Ecto neural progenitor cell (in vitro differentiated cells): ENCODE measurements around the gene ZNF502.
"Not testable (repeated sequence)": the region's sequence is repeated elsewhere in the genome, so short reads cannot be mapped to it uniquely, and the experiment has no call there.

Source experiments
- DNase-seq: peaks from one replicate; pipeline ENCODE4 v3.0.0-alpha.2; 2018; ENCODE audit warnings: low spot score

ZNF502 gene

DNA sequence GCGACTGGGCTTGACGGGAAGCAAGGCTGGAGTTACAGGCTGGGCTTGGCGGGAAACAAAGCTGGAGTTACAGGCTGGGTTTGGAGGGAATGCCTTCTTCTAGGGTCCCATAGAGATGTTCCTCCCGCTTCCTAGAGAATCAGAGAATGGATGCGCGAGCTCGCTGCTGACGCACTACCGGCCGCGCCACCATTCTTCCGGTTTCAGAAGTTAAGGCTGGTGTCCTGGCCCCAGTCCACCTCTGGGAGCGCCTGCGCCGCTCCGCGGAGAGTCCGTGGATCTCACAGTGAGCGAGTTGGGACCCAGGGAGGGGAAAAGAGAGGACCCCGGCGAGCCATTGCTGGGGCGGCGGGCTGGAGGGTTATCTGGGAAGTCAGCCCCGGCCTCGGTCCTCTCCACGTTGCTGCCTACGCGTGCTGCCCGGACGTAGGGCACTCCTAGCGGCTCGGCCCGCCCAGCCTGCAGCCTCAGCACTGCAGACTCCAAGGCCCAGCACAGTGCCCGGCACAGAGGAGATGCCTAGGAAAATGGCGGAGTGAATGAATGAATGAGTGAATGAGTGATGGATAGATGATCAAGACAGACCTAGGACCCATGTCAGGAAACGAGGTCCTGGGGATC is at the start of gene ZNF502:
TSS of gene ZNF502 (plus strand) at position 206 of the 621 bp plus-strand sequence. CDS start 7,602 bp downstream, outside the sequence.
- peak; percentile 78 for DNase-seq

DNA sequence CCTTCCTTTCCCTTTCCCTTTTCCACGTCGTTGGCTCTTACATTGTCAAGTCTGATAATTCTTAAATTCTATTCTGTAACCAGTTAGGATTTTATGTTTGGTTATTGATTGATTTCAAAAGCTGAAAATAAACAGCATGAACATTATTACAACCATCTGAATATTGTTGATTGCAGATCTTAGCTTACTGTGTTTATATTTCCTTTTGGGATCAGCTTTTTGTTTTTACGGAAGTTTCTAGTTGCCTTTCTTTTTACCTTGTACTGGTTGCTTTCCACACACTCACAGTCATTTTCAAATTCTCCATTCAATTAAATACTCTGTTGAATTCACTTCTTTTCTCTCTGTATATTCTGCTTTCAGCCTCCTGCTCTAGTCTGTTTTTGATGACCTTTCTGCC is 47.3 kb upstream of the ZNF502 start:
- DNase-seq = no peak

DNA sequence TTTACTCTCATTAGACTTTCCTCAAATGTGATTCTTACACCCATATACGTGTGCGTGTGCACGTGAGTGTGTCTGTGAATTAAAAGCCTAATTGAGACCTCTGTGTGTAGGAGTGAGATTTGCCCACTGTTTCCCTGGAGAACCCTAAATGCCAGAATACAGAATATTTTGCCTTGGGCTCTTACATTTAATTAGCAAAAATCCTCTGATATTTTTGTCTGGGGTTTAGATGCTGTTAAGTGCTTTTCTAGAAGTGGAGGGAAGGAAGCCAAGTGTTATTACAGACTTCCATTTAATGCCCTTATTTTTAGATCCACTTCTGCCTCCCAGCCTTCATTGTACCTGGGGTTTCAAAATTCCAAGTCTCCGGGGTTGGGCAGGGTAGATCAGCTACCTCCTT is 46.1 kb upstream of the ZNF502 start:
- no peak for DNase-seq

DNA sequence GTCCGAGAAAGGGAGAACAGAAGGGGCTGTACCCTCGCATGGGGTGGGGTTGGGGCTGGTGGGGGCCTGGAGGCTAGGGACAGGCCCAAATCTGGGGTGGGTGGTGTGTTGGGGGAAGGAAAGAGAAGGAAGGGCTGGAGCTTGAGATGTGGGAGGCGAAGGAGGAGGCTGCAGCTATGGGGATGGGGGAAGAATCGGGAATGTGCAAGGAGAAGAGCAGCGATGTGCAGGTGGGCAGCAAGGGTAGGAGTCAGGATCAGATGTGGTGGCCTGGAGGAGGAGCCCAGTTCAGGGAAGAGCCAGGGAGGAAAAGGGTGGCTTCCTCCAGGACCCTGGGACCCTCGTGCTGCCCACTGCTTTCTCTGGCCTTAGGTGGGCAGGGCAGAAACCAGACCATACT is 42.7 kb upstream of the ZNF502 start:
- no peak for DNase-seq

- DNase-seq = not testable (repeated sequence)
Measured at GRCh38 chr3:44673466-44673865, 39.0 kb upstream of the ZNF502 start.

DNA sequence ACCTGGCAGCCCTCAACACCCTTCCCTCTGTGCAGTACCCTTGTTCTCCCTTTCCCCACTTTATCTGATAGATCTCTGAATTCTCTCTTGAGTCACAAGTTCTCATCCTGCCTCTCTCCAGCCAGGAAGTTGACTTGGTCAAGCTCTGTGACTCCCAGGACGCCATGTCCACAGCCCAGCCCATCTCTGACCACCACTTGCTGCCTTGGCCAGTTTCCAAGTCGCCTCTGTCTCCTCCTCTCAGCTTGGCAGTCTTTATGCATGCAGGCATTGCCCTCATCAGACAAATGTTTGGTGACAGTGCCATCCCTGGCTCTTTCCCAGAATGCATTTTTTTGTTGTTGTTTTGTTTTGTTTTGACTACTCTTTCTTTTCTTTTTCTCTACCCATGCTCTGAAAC is 38.2 kb upstream of the ZNF502 start:
- no peak for DNase-seq

- no peak for DNase-seq
Measured at GRCh38 chr3:44678480-44679116, 33.9 kb upstream of the ZNF502 start.

- DNase-seq = no peak
Measured at GRCh38 chr3:44680921-44681455, 31.5 kb upstream of the ZNF502 start.

DNA sequence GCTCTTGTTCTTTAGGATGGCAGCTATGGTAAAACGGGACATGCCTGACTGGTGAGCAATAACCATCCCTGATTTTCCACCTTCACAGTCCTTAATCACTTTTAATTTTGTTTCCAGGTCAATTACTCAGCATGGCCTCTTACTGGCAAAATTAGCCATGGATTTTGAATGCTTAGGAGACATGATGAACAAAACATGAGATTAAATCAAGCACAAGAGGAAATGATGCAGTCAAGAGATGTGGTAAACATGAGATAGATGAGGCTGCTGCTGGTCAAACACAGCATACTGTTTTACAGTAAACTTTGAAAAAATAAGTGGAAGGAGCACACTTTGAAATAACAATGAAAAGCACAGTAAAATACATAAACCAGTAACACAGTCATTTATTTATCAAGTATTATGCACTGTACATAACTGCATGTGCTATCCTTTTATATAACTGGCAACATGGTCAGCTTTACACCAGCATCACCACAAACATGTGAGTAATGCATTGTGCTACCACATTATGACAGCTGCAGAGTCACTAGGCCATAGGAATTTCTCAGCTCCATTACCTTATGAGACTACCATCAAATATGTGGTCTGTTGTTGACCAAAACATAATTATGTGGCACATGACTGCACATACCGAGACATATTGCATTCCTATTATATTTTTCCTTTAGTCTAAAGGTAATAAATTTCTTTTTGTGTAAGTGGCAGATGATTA is 30.1 kb upstream of the ZNF502 start:
- DNase-seq = no peak

DNA sequence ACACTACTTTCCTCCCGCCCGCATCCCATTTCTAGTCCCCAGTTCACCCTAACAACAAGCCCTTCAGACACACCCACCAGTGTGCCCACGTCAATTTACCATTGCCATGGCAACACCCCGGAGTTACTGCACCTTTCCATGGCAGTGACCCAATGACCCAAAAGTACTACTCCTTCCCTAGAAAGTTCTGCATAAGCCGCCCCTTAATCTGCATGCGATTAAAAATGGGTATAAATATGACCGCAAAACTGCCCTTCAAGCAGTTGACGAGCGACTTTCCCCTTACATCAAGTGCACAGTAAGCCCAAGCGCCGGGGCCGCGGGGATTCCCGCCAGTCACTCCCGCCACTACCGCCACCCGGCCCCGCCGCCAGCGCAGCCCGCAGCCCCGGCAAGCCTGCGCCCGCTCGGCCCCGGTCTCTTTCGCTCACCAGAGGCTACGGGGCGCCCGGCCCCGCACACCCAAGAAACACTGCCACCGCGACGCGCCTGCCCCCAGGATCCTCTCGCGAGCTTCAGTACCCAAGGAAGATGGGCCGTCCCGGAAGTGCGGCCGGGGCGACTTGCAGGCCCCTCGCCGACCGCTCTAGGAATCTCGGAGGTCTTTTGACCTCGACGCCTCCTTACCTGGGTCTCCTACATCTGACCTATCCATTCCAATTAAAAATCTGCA is 27.2 kb upstream of the ZNF502 start:
- peak; percentile 65 for DNase-seq

DNA sequence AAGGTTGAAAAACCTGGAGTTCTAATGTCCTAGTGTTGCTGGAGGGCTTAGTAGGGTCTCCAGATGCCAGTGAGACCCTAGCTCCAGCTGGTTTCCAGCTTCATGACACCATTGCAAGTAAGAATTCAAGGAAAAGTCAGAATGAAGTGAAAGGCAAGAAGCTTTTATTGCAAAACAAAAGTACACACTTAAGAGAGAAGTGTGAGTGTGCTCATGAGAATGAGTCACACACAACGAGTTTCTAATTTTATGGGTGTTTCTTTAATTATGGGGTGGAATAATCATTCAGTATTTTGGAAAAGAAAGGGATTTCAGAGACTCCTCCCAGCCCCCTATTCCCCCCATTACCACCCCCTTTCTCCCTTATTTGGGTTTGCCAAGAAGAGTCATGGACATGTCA is 24.6 kb upstream of the ZNF502 start:
- DNase-seq = no peak

GRCh38 chr3:44721231-44722102 is 9.0 kb downstream of the ZNF502 start:
- no peak for DNase-seq

- DNase-seq = no peak
Measured at GRCh38 chr3:44722103-44722401, 9.6 kb downstream of the ZNF502 start.

DNA sequence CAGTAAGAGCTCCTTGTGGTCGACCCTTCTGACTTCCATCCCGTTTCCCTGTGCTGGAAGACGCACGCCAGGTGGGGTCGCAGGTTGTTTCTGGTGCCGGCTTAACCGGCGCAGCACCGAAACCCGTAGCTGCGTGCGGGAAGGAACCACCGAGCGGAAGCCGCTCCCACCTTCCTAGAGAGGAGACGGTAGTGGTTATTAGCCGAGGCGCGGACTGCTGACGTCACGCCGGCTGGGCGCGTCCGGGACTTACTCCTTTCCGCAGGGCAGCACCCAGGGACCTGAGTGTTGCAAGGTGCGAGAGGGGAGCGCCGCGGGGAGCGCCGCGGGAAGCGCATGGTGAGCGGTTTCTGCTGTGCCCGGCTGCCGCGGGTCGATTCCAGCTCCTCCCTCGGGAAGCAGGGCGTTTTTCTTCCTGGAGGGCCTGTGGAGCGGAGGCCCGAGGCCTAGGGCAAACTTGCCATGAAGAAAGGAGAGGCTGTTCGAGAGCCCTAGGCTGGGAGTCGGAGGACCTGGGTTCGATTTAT is 17.0 kb downstream of the ZNF502 start, which contains the start of gene ZNF501:
TSS of gene ZNF501 (plus strand) at position 252 of the 527 bp plus-strand sequence. CDS start 4,787 bp downstream, outside the sequence.
- peak; percentile 92 for DNase-seq

GRCh38 chr3:44734646-44735168 is 22.2 kb downstream of the ZNF502 start:
- no peak for DNase-seq

DNA sequence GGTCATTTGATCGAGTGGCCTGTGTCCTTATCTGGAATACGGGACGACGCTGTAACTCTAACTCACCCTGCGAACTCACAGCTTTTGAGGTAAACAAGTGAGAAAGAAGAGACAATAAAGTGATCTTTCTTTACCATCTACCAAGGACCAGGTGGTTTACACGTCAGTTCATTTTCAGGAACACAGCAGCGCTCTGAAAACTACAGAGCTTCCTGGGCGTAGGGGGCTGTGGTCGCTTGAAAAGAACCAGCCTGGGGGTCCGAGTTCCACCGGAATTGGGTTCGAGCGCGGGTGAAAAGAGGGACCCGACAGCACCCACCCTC is 48.6 kb downstream of the ZNF502 start:
- DNase-seq = no peak

- peak; percentile 97 for DNase-seq
Measured at GRCh38 chr3:44761424-44762169, 49.1 kb downstream of the ZNF502 start, which contains the start of the genes KIAA1143 and KIF15. KIAA1143 (minus strand) TSS chr3:44761619; CDS start chr3:44761602, 17 bp downstream. KIF15 (plus strand) TSS chr3:44761794; CDS start chr3:44761866, 72 bp downstream.

DNA sequence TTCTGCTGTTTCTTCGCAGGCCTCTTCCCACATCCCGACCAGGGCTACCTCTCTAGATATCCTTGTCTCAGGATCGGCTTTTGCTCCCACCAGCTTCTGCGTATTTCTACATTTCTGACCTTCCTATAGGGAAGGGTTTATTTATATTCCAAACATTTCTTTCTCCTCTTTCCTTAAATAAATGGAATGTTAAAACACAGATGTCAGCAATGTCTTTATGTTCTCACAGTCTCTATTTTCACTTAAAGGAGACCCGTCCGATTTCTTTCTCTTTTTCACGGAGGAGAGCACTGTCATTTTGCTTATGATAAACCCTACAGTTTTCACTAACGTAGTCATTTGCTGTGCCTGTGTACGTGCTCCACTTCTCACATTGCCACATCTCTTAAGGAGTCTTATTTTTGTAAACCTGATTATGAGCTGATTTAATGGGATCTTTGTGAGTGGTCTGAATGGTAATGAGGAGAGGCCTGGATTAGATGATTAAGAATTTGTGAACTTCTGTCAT is 49.8 kb downstream of the ZNF502 start:
- no peak for DNase-seq

DNA sequence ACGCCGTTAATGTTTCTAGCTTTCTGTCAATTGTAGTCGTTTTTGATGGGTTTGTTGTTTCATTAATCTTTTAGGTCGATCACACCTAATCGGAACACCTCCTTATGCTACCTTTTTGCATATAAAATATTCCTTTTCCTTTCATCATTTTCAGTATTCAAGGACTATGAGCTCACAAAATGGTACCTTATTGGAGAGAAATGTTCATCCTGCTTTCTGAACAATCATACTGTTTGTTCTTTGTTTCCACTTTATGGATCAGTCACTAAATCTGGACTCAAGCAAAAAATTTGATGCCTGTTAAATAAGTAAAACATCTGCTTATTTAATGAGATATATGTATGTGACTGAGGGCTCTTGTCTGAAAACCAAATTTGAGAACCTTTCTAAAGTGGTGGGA is 50.2 kb downstream of the ZNF502 start:
- no peak for DNase-seq

DNA sequence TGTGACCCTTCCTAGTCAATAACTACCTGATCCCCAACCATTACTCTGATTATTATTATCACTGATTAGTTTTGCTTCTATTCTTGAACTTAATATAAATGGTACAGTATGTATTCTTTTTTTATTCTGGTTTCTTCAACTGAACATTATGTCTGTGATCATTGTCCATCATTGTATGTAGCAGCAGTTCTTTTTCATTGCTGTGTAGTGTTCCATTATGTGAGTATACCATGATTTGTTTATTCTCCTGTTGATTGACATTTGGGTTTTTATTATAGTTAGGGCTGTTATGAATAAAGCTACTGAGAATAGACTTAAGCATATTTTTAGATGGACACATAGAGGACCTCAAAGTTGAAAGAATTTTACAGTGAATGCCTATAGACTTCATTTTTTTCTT is 51.8 kb downstream of the ZNF502 start:
- no peak for DNase-seq
